RWPE1 (cell line): ENCODE data around the gene DECR2.

Experiments
- CTCF ChIA-PET: fragments of 350-600 bp; sonication (Branson Sonifier 250); formaldehyde crosslinking; extraction: SDS; loops from one replicate; lab custom pipeline; 2021; lab: Yijun Ruan, JAX
- POLR2A ChIA-PET: fragments of 400-600 bp; formaldehyde crosslinking; extraction: SDS; loops from one replicate; lab custom pipeline; 2020; ENCODE audit warnings: antibody characterized with exemption; ENCODE audit not compliant: low non-redundant PET; lab: Yijun Ruan, JAX
- DNase-seq: peaks from one replicate; pipeline ENCODE4 v3.0.0; 2012; ENCODE audit warnings: low spot score
- H3K27ac ChIP-seq: fragments of 450-650 bp; 2 replicates; pipeline ENCODE4 v1.5.1; 2017
- CTCF ChIP-seq: fragments of 450-650 bp; conservative IDR thresholded peaks from 2 replicates; pipeline ENCODE4 v1.5.1; 2017; ENCODE audit warnings: low read depth, mild to moderate bottlenecking

Gene DECR2

GRCh38 chr16:454397-454940 lies 52.8 kb downstream of the DECR2 start:
- no peak overlapping the region for H3K27ac ChIP-seq
- TF ChIP-seq CTCF, result no peak
- ChIA-PET CTCF (interaction anchor here (0.5 to 0.6 kb wide), 2 partner anchors 88 to 357 kb away, joined by 3 read pairs; no protein-coding TSS in a partner anchor), POLR2A (no interaction called here)
- DNase-seq, result no peak

- no peak for TF ChIP-seq CTCF
- DNase-seq, result no peak
- no peak overlapping the region for H3K27ac ChIP-seq
- CTCF ChIA-PET, result no interaction called here
- POLR2A ChIA-PET, result no interaction called here
Measured at GRCh38 chr16:455453-455852, 53.8 kb downstream of the DECR2 start.

- H3K27ac ChIP-seq, result no peak overlapping the region
- POLR2A ChIA-PET, result no interaction called here
- CTCF ChIA-PET, result no interaction called here
- no peak for DNase-seq
- no peak for TF ChIP-seq CTCF
Measured at GRCh38 chr16:456891-457483, 55.3 kb downstream of the DECR2 start.

GRCh38 chr16:457732-458400 lies 56.2 kb downstream of the DECR2 start:
- no peak for TF ChIP-seq CTCF
- DNase-seq, result no peak
- H3K27ac ChIP-seq, result peak overlapping the region; percentile 51
- CTCF ChIA-PET, result no interaction called here
- POLR2A ChIA-PET, result no interaction called here

- ChIA-PET POLR2A (no interaction called here), CTCF (no interaction called here)
- no peak for DNase-seq
- no peak for TF ChIP-seq CTCF
- H3K27ac ChIP-seq, result no peak overlapping the region
Measured at GRCh38 chr16:459761-460160, 58.1 kb downstream of the DECR2 start.

GRCh38 chr16:460787-461186 lies 59.1 kb downstream of the DECR2 start:
- CTCF ChIA-PET, result no interaction called here
- no peak overlapping the region for H3K27ac ChIP-seq
- DNase-seq, result no peak
- TF ChIP-seq CTCF, result no peak
- POLR2A ChIA-PET, result no interaction called here
